Neural progenitor cell (in vitro differentiated cells): ENCODE measurements around the gene ADAM17.

ENCODE experiments used
- EZH2 ChIP-seq: fragments of 200-600 bp; sonication (generic); IDR thresholded peaks from 2 replicates; pipeline ENCODE4 v1.6.1; 2017; ENCODE audit warnings: antibody characterized with exemption, mild to moderate bottlenecking, moderate library complexity
- EZH2phosphoT487 ChIP-seq: fragments of 200-600 bp; sonication (generic); IDR thresholded peaks from 2 replicates; pipeline ENCODE4 v1.6.1; 2017; ENCODE audit warnings: antibody characterized with exemption
- TF ChIP-seq, protein P1 (sequence below): fragments of 200-600 bp; sonication (generic); IDR thresholded peaks from 2 replicates; pipeline ENCODE4 v1.5.1; 2017; ENCODE audit warnings: antibody characterized with exemption, mild to moderate bottlenecking

DNA sequence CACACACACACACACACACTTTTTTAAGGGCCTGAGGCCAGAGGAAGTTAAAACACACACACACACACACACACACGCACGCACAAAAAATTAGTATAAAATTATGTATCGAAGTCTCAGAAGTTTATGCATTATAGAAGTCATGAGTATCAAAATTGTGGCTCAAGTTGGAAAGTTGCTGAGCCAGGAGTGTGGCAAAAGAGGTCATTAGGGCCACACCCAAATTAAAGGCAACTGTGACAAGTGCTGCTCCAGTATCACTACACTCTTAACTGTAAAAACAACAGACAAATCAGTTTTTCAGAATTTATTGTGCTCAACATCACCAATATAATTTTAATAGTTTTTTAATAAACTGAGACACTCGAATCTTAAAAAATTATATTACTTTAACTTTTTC, 38.3 kb upstream of the ADAM17 start:
- TF ChIP-seq, protein P1, sequence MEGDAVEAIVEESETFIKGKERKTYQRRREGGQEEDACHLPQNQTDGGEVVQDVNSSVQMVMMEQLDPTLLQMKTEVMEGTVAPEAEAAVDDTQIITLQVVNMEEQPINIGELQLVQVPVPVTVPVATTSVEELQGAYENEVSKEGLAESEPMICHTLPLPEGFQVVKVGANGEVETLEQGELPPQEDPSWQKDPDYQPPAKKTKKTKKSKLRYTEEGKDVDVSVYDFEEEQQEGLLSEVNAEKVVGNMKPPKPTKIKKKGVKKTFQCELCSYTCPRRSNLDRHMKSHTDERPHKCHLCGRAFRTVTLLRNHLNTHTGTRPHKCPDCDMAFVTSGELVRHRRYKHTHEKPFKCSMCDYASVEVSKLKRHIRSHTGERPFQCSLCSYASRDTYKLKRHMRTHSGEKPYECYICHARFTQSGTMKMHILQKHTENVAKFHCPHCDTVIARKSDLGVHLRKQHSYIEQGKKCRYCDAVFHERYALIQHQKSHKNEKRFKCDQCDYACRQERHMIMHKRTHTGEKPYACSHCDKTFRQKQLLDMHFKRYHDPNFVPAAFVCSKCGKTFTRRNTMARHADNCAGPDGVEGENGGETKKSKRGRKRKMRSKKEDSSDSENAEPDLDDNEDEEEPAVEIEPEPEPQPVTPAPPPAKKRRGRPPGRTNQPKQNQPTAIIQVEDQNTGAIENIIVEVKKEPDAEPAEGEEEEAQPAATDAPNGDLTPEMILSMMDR: no peak
- no peak for TF ChIP-seq EZH2
- TF ChIP-seq EZH2phosphoT487: no peak
